HepG2 (cell line): ENCODE data around the gene HSDL1.

Experiments used
- BRD4 ChIP-seq: sonication (generic); formaldehyde crosslinking; IDR thresholded peaks from 2 replicates; pipeline ENCODE4 v1.4.0; 2020; ENCODE audit warnings: missing genetic modification reagents
- EP300 ChIP-seq, 3 experiments: sonication (generic) in 1 of 3; formaldehyde crosslinking in 1 of 3; IDR thresholded peaks; 2 replicates each; pipeline versions ENCODE4 v1.5.1 to v1.6.1; 2011 to 2020; ENCODE audit warnings: low read depth in 2 of 3, low read length in 2 of 3, borderline replicate concordance in 1 of 3, improper control_type of control experiment in 1 of 3, mild to moderate bottlenecking in 1 of 3, missing genetic modification reagents in 1 of 3, moderate library complexity in 1 of 3
- EZH2 ChIP-seq: conservative IDR thresholded peaks from 2 replicates; pipeline ENCODE4 v1.6.1; 2012; ENCODE audit warnings: mild to moderate bottlenecking, low read depth, low read length, moderate library complexity
- SAFB2 ChIP-seq: sonication (generic); formaldehyde crosslinking; IDR thresholded peaks from 2 replicates; pipeline ENCODE4 v1.5.1; 2020; ENCODE audit warnings: missing genetic modification reagents, low read depth, mild to moderate bottlenecking, borderline replicate concordance
- TF ChIP-seq, protein P1 (sequence below): sonication (generic); formaldehyde crosslinking; IDR thresholded peaks from 2 replicates; pipeline ENCODE4 v1.5.0; 2020; ENCODE audit warnings: mild to moderate bottlenecking, missing genetic modification reagents, moderate library complexity

DNA sequence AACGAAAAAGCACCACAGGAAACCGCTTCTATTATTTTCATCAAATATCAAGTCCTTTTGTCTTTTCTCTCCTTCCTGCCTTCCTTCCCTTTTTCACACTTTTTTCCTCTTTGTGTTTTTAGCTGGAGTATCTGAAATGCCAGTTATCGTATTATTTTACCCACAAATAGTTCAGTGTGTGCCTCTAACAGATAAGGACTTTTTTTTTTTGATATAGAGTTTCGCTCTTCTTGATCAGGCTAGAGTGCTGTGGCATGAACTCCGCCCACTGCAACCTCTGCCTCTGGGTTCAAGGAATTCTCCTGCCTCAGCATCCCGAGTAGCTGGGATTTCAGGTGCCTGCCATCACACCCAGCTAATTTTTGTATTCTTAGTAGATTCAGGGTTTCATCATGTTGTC is 10.8 kb upstream of the HSDL1 start:
- TF ChIP-seq SAFB2 (CRISPR knock-in tag) (no peak), EZH2 (no peak), EP300 (IDR thresholded peaks at IDR 0.05; ENCODE audit: low read depth in 2 of 2, low read length in 2 of 2) (no peak), EP300 (CRISPR knock-in tag; IDR thresholded peaks at IDR 0.05; ENCODE audit: borderline replicate concordance) (no peak), BRD4 (CRISPR knock-in tag) (no peak)
- TF ChIP-seq, protein P1, sequence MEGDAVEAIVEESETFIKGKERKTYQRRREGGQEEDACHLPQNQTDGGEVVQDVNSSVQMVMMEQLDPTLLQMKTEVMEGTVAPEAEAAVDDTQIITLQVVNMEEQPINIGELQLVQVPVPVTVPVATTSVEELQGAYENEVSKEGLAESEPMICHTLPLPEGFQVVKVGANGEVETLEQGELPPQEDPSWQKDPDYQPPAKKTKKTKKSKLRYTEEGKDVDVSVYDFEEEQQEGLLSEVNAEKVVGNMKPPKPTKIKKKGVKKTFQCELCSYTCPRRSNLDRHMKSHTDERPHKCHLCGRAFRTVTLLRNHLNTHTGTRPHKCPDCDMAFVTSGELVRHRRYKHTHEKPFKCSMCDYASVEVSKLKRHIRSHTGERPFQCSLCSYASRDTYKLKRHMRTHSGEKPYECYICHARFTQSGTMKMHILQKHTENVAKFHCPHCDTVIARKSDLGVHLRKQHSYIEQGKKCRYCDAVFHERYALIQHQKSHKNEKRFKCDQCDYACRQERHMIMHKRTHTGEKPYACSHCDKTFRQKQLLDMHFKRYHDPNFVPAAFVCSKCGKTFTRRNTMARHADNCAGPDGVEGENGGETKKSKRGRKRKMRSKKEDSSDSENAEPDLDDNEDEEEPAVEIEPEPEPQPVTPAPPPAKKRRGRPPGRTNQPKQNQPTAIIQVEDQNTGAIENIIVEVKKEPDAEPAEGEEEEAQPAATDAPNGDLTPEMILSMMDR (CRISPR knock-in tag) = no peak
